Esophagus (tissue), 2 donors: Measurements from ENCODE around the gene NTRK2. TPM values are rescaled to one million over a fixed set of nuclear protein-coding genes. Genes with fewer than 3 reads are reported as not detected.

Experiments used
- H3K27ac ChIP-seq, 2 donors: one replicate each; pipeline ENCODE4 v1.5.1; 2013; ENCODE audit warnings: low read depth in 2 of 2, mild to moderate bottlenecking in 2 of 2, inconsistent platforms in 1 of 2, low read length in 1 of 2, moderate library complexity in 1 of 2
- H3K27me3 ChIP-seq, 2 donors: one replicate each; pipeline ENCODE4 v1.6.1; 2013; ENCODE audit warnings: low read length in 2 of 2, control low read depth in 1 of 2, mild to moderate bottlenecking in 1 of 2; ENCODE audit not compliant: insufficient read depth in 2 of 2, control insufficient read depth in 1 of 2
- H3K36me3 ChIP-seq, 2 donors: one replicate each; pipeline ENCODE4 v1.6.1; 2013; ENCODE audit warnings: low read length in 1 of 2; ENCODE audit not compliant: control insufficient read depth in 2 of 2, insufficient read depth in 2 of 2
- H3K4me1 ChIP-seq, 2 donors: one replicate each; pipeline ENCODE4 v1.6.1; 2013; ENCODE audit warnings: low read length in 1 of 2; ENCODE audit not compliant: control insufficient read depth in 2 of 2, insufficient read depth in 2 of 2
- H3K4me3 ChIP-seq, 2 donors: one replicate each; pipeline ENCODE4 v1.5.1; 2013; ENCODE audit warnings: low read length in 2 of 2, mild to moderate bottlenecking in 2 of 2, low read depth in 1 of 2, moderate library complexity in 1 of 2
- H3K9me3 ChIP-seq, 2 donors: one replicate each; pipeline ENCODE4 v1.6.1; 2013; ENCODE audit warnings: mild to moderate bottlenecking in 2 of 2, low read depth in 1 of 2, low read length in 1 of 2, moderate library complexity in 1 of 2; ENCODE audit not compliant: control insufficient read depth in 2 of 2, insufficient read depth in 1 of 2
- WGBS, 2 donors: extraction: QIAGEN DNeasy Blood & Tissue Kit; methylation state at CpG; one replicate each; pipeline ENCODE4 v1.1.7; 2013; 5-methylcytosine and 5-hydroxymethylcytosine counted together
- polyA plus RNA-seq, 2 donors: library from polyadenylated mRNA; stranded (reverse); fragments of 200-250 nt; gene quantifications; one replicate each; pipeline ENCODE4 v1.2.3, GENCODE V29; 2013
- donor health status: healthy with polysubstance abuse.
- donor health status: Bipolar disorder and iron deficiency.

NTRK2 gene
- polyA plus RNA-seq, 2 donors = 1.2 to 3.6 TPM

DNA sequence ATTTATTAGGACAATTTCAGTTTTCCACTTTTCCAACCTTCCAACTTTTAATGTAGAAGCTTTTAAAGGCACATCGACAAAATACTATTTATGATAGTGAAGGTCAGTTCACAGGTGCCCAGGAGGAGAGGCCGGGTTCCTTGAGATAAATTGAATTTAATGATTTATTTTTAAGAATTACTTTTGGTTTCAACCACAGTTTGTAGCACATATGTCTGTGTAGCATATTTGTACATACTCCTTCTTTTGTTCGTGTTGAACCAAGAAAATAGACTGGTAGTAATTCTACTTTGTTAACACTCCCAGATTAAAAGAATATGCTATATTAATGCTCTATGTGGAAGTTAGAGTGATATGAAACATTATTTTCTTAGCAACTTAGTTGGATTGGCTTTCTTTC lies 46.7 kb downstream of the NTRK2 start:
- Histone ChIP-seq H3K27ac (no peak overlapping the region), H3K4me1 (no peaks in the 10 kb centered on the region), H3K27me3 (no peaks in the 10 kb centered on the region), H3K9me3 (no peaks in the 10 kb centered on the region), H3K36me3 (no peaks in the 10 kb centered on the region), H3K4me3 (no peak overlapping the region)
- WGBS, 2 donors = 84 to 88% methylated on average over 3 of the region's 3 CpGs

DNA sequence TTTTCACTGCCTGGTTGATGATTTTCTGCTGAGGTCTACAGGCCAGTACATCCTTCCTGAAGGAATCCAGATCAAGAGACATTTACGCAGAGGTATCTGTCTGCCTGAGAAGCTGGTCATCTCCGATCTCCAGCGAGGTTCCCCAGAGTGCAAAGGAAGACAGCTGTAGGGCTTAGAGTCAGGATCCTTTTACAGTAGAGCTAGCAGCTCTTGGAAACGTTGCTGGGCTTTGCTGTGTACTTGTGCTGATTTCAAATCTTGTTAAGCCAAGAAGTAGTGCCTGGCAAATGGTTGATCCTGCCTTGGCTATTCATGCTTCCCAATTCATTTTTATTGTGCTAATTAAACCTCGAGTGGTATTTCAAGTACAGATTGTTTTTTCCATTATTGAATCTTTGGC lies 48.9 kb downstream of the NTRK2 start:
- Histone ChIP-seq H3K36me3 (no peaks in the 10 kb centered on the region), H3K9me3 (no peaks in the 10 kb centered on the region), H3K27ac (no peak overlapping the region), H3K27me3 (no peaks in the 10 kb centered on the region), H3K4me3 (no peak overlapping the region), H3K4me1 (no peaks in the 10 kb centered on the region)
- 61 to 66% methylated on average over 5 of the region's 5 CpGs for WGBS, 2 donors

DNA sequence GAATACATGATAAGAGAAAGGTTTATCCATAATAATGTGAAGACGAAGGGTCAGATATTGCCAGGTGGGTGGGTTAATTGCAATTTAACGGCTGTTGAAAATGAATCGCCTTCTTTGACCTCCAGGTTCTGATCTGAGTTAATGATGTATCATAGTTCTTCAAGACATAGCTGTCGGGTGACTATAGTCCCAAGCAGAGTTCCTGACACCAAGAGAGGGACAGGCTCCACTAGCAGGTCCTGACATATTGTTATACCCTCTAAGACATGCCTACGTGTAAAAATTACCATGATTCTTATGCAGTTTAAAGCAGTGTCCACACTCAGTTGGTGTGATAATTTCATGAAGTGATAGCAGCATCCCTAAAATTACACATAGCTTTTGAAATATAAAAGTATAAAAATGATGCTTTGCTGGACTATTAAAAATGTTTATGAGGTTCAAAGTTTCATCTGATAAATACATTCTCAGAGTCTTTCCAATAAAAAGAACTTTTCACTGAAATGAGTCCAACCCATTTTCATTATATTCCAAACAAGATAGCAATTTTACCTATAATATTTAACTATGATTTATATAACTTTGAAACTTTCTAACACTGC lies 53.0 kb downstream of the NTRK2 start:
- no peak overlapping the region for H3K27ac ChIP-seq
- no peaks in the 10 kb centered on the region for H3K27me3 ChIP-seq
- no peaks in the 10 kb centered on the region for H3K4me1 ChIP-seq
- H3K36me3 ChIP-seq = no peaks in the 10 kb centered on the region
- WGBS, 2 donors = 82 to 92% methylated on average over 5 of the region's 5 CpGs
- no peak overlapping the region for H3K4me3 ChIP-seq
- no peaks in the 10 kb centered on the region for H3K9me3 ChIP-seq

DNA sequence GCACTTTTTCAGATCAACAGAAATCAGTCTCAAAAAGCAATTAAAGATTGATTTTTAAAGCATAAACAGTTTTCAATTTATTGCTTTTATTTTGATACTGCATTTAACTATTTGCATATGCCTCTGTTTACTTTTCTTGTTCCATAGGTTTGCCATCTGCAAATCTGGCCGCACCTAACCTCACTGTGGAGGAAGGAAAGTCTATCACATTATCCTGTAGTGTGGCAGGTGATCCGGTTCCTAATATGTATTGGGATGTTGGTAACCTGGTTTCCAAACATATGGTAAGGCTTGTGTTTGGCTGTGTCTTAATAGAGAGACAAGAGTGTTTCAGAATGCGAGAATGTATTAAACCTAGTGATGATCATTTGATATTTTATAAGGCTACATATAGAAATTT lies 53.9 kb downstream of the NTRK2 start:
- Histone ChIP-seq H3K27me3 (no peaks in the 10 kb centered on the region), H3K4me3 (no peak overlapping the region), H3K9me3 (no peaks in the 10 kb centered on the region), H3K27ac (no peak overlapping the region), H3K36me3 (no peaks in the 10 kb centered on the region), H3K4me1 (no peaks in the 10 kb centered on the region)
- 84 to 92% methylated on average over 3 of the region's 3 CpGs for WGBS, 2 donors

DNA sequence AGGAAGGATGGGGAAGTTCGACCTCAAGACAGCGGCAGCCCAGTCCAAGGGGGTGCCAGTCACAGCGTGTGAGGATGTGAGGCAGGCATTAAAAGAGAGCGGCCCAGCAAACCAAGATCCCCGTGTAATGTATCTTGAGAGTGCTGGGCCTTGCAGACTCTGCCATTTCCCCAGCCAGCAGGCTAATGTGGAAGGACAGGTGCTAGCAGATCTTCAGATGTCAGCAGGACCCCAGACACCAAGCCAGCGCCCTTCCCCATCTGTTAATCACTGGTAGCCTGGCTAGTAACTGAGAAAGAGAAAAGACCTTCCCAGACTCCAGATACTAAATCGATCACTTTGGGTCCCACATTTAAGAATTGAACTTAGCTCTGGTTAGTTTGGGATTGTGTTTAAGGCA lies 62.2 kb downstream of the NTRK2 start:
- no peaks in the 10 kb centered on the region for H3K27me3 ChIP-seq
- no peaks in the 10 kb centered on the region for H3K9me3 ChIP-seq
- no peak overlapping the region for H3K4me3 ChIP-seq
- no peaks in the 10 kb centered on the region for H3K36me3 ChIP-seq
- H3K27ac ChIP-seq = no peak overlapping the region
- WGBS, 2 donors = 88 to 89% methylated on average over 7 of the region's 7 CpGs
- H3K4me1 ChIP-seq = no peaks in the 10 kb centered on the region

DNA sequence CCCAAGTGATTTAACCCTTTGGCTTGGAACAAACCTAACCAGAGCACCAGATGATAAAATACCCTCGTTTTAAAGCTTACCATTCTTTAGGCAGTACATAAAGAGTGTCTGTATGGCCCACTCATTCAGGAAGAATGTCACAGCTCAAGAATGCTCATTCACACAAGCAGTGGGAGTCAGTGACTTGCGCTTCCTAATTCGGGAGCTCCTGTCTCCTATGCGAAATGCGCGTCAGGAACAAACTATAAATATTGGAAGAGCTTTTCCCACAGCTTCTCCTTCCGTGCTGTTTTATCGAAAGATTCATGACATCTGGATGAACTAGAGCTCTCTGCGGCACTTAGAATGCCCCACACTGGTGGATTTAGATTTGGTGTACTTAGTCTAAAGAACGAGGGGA lies 66.6 kb downstream of the NTRK2 start:
- H3K9me3 ChIP-seq = no peaks in the 10 kb centered on the region
- H3K4me3 ChIP-seq = no peak overlapping the region
- 88 to 89% methylated on average over 10 of the region's 10 CpGs for WGBS, 2 donors
- H3K27ac ChIP-seq = no peak overlapping the region
- H3K36me3 ChIP-seq = no peaks in the 10 kb centered on the region
- H3K4me1 ChIP-seq = no peaks in the 10 kb centered on the region
- H3K27me3 ChIP-seq = no peaks in the 10 kb centered on the region

DNA sequence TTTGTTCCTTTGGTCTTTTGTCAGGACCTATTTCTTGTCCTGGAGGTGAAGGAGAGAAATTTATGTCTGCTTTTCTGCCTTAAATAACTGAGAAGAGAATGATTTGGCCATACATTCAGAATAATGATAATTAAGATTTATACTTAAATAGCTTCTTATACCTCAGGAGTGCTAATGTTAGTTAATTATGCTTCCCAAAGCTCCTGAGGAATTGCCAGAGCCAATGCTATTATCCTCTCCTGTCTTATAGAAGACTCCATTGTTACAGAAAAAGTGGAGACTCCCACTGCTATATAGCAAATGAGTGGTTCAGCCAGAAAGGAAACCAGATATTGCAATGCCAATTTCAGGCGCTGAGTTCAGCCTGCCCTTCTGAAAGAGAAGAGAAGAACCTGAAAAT lies 67.0 kb downstream of the NTRK2 start:
- Histone ChIP-seq H3K27me3 (no peaks in the 10 kb centered on the region), H3K36me3 (no peaks in the 10 kb centered on the region), H3K9me3 (no peaks in the 10 kb centered on the region), H3K4me3 (no peak overlapping the region), H3K4me1 (no peaks in the 10 kb centered on the region), H3K27ac (no peak overlapping the region)
- WGBS, 2 donors = 76 to 79% methylated on average over 1 of the region's 1 CpG

DNA sequence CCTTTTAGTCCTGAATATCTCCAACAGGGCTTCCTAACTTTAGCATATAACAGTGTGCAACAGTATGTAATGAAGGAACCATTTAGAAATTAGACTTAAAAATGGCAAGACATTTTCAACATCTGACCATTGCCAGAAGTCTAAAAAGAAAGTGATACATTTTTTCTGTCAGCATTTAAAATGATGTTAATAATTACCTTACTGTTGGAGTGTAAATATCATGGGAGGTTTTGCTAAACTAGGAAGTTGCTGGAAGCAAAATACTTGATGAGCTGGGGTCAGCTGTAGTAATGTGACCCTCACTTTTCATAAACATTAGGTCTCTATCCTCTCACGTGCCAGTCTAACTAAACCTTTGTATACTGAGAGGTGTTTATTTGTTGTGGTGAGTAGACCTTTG lies 68.8 kb downstream of the NTRK2 start:
- Histone ChIP-seq H3K4me3 (no peak overlapping the region), H3K9me3 (no peaks in the 10 kb centered on the region), H3K27me3 (no peaks in the 10 kb centered on the region), H3K4me1 (no peaks in the 10 kb centered on the region), H3K36me3 (no peaks in the 10 kb centered on the region), H3K27ac (no peak overlapping the region)
- 49 to 75% methylated on average over 1 of the region's 1 CpG for WGBS, 2 donors

DNA sequence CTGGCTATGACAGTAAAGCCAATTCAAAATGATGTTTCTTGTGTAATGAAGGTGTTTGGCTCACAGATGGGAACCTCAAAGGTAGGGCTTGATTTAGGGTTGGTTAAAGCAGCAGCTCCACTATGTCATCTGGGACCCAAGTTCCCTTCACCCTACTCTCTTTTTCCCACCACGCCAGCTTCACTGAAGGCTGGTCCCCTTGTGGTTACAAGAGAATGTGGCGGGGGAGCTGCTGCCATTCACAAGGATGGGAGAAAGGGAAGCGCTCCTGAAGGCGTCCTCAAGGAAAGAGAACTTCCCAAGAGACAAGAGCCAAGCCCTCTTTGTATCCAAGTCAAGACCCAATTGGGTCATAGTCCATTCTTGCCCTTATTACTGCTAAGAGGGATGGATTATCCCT lies 72.7 kb downstream of the NTRK2 start:
- Histone ChIP-seq H3K4me1 (no peaks in the 10 kb centered on the region), H3K9me3 (no peaks in the 10 kb centered on the region), H3K27ac (no peak overlapping the region), H3K27me3 (no peaks in the 10 kb centered on the region), H3K36me3 (no peaks in the 10 kb centered on the region), H3K4me3 (no peak overlapping the region)
- 91 to 94% methylated on average over 4 of the region's 4 CpGs for WGBS, 2 donors

DNA sequence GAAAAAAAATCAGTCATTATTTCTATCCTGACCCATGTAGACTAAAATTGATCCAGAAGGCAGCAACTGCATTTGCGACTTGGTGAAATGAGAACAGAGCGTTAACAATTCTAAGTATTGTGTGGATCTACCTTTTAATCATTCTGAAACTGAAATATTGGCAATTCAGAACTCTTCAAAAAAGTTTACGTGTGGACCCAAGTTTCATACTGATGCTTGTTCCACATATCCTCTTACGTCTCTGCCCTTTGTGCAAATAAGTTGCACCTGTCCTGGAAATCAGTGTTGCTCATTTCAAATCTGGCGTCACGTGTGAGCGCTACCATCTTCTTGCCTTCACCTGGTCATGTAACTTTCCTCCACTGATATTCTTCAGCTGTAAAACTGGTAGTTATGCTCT lies 74.7 kb downstream of the NTRK2 start:
- Histone ChIP-seq H3K27ac (no peak overlapping the region), H3K4me1 (no peaks in the 10 kb centered on the region), H3K27me3 (no peaks in the 10 kb centered on the region), H3K9me3 (no peaks in the 10 kb centered on the region), H3K4me3 (no peak overlapping the region), H3K36me3 (no peaks in the 10 kb centered on the region)
- WGBS, 2 donors = 85 to 93% methylated on average over 7 of the region's 7 CpGs
